ENCODE results near the gene SLC2A10.

DNA sequence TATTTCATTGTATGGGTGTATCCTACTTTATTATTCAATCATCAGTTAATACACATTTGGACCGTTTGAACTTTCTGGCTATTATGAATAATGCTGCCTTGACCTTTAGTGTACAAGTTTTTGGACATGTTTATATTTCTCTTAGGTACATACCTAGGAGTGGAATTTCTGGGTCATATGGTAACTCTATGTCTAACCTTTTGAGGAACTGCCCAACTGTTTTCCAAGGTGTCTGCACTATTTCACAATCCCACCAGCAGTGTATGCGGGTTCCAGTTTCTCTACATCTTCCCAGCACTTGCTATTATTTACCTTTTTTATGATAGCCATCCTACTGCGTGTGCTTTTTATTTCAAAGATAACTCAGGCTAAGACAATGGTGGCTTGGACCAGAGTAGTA is 43.8 kb upstream of the SLC2A10 start:
- TF ChIP-seq POLR2A (IDR thresholded peaks at IDR 0.05), result no peak
- TF ChIP-seq, protein P1, sequence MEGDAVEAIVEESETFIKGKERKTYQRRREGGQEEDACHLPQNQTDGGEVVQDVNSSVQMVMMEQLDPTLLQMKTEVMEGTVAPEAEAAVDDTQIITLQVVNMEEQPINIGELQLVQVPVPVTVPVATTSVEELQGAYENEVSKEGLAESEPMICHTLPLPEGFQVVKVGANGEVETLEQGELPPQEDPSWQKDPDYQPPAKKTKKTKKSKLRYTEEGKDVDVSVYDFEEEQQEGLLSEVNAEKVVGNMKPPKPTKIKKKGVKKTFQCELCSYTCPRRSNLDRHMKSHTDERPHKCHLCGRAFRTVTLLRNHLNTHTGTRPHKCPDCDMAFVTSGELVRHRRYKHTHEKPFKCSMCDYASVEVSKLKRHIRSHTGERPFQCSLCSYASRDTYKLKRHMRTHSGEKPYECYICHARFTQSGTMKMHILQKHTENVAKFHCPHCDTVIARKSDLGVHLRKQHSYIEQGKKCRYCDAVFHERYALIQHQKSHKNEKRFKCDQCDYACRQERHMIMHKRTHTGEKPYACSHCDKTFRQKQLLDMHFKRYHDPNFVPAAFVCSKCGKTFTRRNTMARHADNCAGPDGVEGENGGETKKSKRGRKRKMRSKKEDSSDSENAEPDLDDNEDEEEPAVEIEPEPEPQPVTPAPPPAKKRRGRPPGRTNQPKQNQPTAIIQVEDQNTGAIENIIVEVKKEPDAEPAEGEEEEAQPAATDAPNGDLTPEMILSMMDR (IDR thresholded peaks at IDR 0.05), result no peak

Data from tibial nerve (tissue), 3 donors.